HG03565 (cell line): ENCODE measurements around the gene LGALS1.

Source experiments
- ATAC-seq: cut with Tn5 transposase; IDR thresholded peaks from one replicate; pipeline ENCODE4 v1.9.1; 2021; ENCODE audit warnings: mild to moderate bottlenecking, moderate library complexity; ENCODE audit not compliant: unreplicated experiment

The LGALS1 gene

GRCh38 chr22:37674951-37675929 lies at the start of gene LGALS1:
LGALS1 (plus strand) TSS chr22:37675636; CDS start chr22:37675703, 67 bp downstream.
- ATAC-seq = peak; percentile 30

- no peak for ATAC-seq
Observed at GRCh38 chr22:37625737-37626136, 49.7 kb upstream of the LGALS1 start.

- no peak for ATAC-seq
Observed at GRCh38 chr22:37626144-37626543, 49.3 kb upstream of the LGALS1 start.

GRCh38 chr22:37626556-37627075 lies 48.8 kb upstream of the LGALS1 start:
- no peak for ATAC-seq

GRCh38 chr22:37627121-37627520 lies 48.3 kb upstream of the LGALS1 start:
- ATAC-seq = no peak

GRCh38 chr22:37627545-37627944 lies 47.9 kb upstream of the LGALS1 start:
- ATAC-seq = no peak

GRCh38 chr22:37628830-37629229 lies 46.6 kb upstream of the LGALS1 start:
- no peak for ATAC-seq

- ATAC-seq = no peak
Observed at GRCh38 chr22:37629928-37630327, 45.5 kb upstream of the LGALS1 start.

- ATAC-seq = no peak
Observed at GRCh38 chr22:37630839-37631435, 44.5 kb upstream of the LGALS1 start.

GRCh38 chr22:37631448-37632173 lies 43.8 kb upstream of the LGALS1 start:
- no peak for ATAC-seq

GRCh38 chr22:37632174-37633088 lies 43.0 kb upstream of the LGALS1 start:
- ATAC-seq = peak; percentile 7

GRCh38 chr22:37633089-37633624 lies 42.3 kb upstream of the LGALS1 start:
- peak; percentile 48 for ATAC-seq

- peak; percentile 29 for ATAC-seq
Observed at GRCh38 chr22:37633625-37634416, 41.6 kb upstream of the LGALS1 start.

- no peak for ATAC-seq
Observed at GRCh38 chr22:37634417-37634924, 41.0 kb upstream of the LGALS1 start.

- ATAC-seq = no peak
Observed at GRCh38 chr22:37635157-37635556, 40.3 kb upstream of the LGALS1 start.

- ATAC-seq = no peak
Observed at GRCh38 chr22:37636186-37636948, 39.1 kb upstream of the LGALS1 start.

GRCh38 chr22:37636949-37637273 lies 38.5 kb upstream of the LGALS1 start:
- no peak for ATAC-seq

GRCh38 chr22:37638391-37639069 lies 36.9 kb upstream of the LGALS1 start:
- ATAC-seq = no peak
